Tibial nerve (tissue), 3 donors: ENCODE results near the gene DNASE2.
"Not testable (repeated sequence)": the region's sequence is repeated elsewhere in the genome, so short reads cannot be mapped to it uniquely, and the experiment has no call there.

Source experiments
- CTCF ChIP-seq, 5 experiments: fragments of 200-600 bp in 3 of 5; fragments of 450-650 bp in 2 of 5; sonication (generic) in 3 of 5; IDR thresholded peaks; one replicate each; pipeline ENCODE4 v1.5.1; 2016 to 2019; ENCODE audit warnings: antibody characterized with exemption in 5 of 5, mild to moderate bottlenecking in 3 of 5, moderate library complexity in 2 of 5
- POLR2A ChIP-seq, 2 donors: fragments of 450-650 bp; IDR thresholded peaks; one replicate each; pipeline ENCODE4 v1.6.1; 2017; ENCODE audit warnings: antibody characterized with exemption in 2 of 2, mild to moderate bottlenecking in 2 of 2, moderate library complexity in 2 of 2

- not testable (repeated sequence) for TF ChIP-seq POLR2A, CTCF (IDR thresholded peaks at IDR 0.05)
These were observed 9.1 kb upstream of the DNASE2 start for GRCh38 chr19:12890299-12890786.
